Activated CD4-positive, alpha-beta T cell treated with anti-CD3 and anti-CD28 coated beads, Interleukin-2, Interleukin-4, amounts not matched to agents 100 ng/mL and 50 ng/mL, durations not matched to agents 16 hours and 8 hours (primary cell): ENCODE data around the gene CPEB1.
"Not testable (repeated sequence)": the region's sequence is repeated elsewhere in the genome, so short reads cannot be mapped to it uniquely, and the experiment has no call there.

Experiments
- DNase-seq: peaks from one replicate; pipeline ENCODE4 v3.0.0-alpha.2; 2020; ENCODE audit warnings: low spot score

The CPEB1 gene

DNA sequence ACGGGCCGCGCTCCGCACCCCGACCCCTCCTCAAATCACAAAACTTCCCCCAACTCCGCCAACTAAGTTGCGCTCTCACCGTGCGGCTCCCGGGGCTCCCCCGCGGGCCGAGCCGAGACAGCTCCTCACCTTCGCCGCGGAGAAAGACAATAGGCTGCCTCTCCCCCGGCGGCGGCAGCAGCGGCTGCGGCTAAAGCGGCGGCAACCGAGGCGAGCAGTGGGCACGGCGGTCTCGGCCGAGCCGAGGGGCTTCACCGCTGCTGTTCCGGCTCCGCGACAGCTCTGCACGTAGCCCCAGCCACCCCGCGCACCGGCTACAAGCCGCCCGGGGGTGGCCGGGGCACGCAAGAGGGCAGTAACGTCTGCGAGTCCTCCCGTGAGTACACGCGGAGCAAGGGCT, 133.6 kb downstream of the CPEB1 start:
- not testable (repeated sequence) for DNase-seq

DNA sequence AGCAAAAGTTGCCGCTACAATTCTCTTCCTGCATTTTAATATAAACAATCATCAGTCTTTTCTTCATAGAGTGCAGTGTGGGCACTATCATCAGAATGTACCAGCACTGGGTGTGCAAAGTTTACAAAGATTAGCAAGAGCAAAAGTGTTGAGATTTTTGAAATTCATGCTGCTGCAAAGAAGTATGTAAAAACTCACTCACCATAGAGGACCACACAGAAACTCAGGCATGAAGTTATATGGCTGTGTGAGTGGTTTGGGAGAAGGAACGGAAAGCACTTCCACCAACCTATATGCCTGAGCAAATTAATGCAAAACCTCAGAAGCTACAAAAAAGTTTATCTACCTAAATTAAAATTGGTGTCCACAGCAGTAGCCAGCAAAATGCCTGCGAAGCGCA, 139.5 kb downstream of the CPEB1 start:
- not testable (repeated sequence) for DNase-seq

DNA sequence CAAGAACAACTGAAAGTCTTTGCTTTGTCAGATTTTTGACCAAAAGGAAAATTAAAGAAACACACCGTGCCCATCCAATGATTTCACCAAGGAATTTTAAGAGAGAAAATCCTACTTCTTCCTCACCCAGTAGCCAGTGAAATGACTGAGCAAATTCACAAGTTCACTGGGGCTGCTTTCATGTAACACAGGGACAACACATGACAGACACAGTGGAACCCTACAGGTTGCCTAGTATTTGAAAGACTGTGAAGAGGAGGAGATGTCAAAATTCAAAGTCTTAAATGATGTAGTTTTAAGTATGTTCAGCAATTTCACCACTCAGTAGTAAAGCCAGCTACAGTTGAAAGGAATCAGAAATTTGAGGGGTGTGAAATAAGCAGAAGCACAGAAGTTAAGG, 140.1 kb downstream of the CPEB1 start:
- not testable (repeated sequence) for DNase-seq

GRCh38 chr15:82505842-82506241, 141.3 kb downstream of the CPEB1 start:
- not testable (repeated sequence) for DNase-seq

DNA sequence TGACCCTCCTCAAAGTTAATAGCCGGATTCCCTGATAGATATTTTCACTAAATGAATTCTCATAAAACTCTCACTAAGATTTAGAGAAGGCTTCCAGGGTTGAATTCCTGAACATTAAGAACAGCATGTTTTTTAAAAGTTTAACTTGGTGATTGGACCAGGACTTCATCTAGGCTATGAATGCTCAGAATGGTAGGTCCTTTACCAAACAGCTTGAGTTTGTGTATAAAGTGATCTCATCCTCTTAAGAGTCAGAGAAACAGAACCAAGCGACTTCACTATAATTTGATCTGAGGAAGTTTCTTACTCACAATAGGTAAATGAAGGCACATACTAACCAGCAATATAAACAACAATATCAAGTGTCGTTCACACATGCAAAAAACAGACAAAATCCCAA, 143.1 kb downstream of the CPEB1 start:
- DNase-seq = not testable (repeated sequence)

GRCh38 chr15:82502700-82503339, 144.3 kb downstream of the CPEB1 start:
- DNase-seq = peak; percentile 19

- not testable (repeated sequence) for DNase-seq
Observed at GRCh38 chr15:82500772-82501171, 146.4 kb downstream of the CPEB1 start.

DNA sequence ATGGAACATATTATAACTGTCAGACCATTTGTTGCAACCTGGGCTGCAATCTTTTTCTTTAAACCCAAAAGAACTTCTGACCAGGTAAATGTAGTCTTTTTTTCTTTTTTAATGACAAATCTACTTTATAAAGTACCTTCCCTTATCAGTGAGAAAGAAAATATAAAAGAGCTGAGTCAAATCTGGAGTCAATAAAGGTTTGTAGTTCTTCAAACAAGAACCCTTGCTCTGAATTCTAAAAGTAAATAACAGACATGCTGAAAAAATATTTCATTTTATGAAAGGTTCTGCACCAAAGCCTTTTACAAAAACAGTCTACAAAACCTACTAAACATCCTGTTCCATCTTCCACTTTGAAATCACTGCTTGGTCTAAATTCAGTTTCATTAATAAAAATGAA, 149.2 kb downstream of the CPEB1 start:
- DNase-seq = not testable (repeated sequence)
